Inferior parietal cortex (tissue), 1 donor: ENCODE measurements around the gene GGTA1.
"Not testable (repeated sequence)": the region's sequence is repeated elsewhere in the genome, so short reads cannot be mapped to it uniquely, and the experiment has no call there.

Source experiments
- DNase-seq: peaks from one replicate; pipeline ENCODE4 v3.0.0-alpha.2; 2016; ENCODE audit errors: extremely low spot score

GGTA1 gene

GRCh38 chr9:121499427-121500164, at the start of gene GGTA1:
Gene GGTA1, minus strand, starts transcription at chr9:121499844. Its CDS starts 31,922 bp downstream, at chr9:121467922.
- no peak for DNase-seq

GRCh38 chr9:121548666-121549065, 49.0 kb upstream of the GGTA1 start:
- no peak for DNase-seq

- DNase-seq, result peak; percentile 93
These were observed 46.3 kb upstream of the GGTA1 start for GRCh38 chr9:121545875-121546423.

GRCh38 chr9:121545150-121545874, 45.7 kb upstream of the GGTA1 start:
- DNase-seq, result no peak

- DNase-seq, result no peak
These were observed 42.4 kb upstream of the GGTA1 start for GRCh38 chr9:121542025-121542424.

GRCh38 chr9:121541256-121541655, 41.6 kb upstream of the GGTA1 start:
- no peak for DNase-seq

- DNase-seq, result no peak
These were observed 38.6 kb upstream of the GGTA1 start for GRCh38 chr9:121538221-121538620.

- peak; percentile 51 for DNase-seq
These were observed 37.6 kb upstream of the GGTA1 start for GRCh38 chr9:121537283-121537682.

- DNase-seq, result no peak
These were observed 33.2 kb upstream of the GGTA1 start for GRCh38 chr9:121532881-121533280.

GRCh38 chr9:121529237-121529987, 29.8 kb upstream of the GGTA1 start:
- peak; percentile 25 for DNase-seq

- DNase-seq, result no peak
These were observed 29.0 kb upstream of the GGTA1 start for GRCh38 chr9:121528642-121529041.

GRCh38 chr9:121527371-121527770, 27.7 kb upstream of the GGTA1 start:
- no peak for DNase-seq

- not testable (repeated sequence) for DNase-seq
These were observed 20.0 kb upstream of the GGTA1 start for GRCh38 chr9:121519688-121520087.

- no peak for DNase-seq
These were observed 19.0 kb upstream of the GGTA1 start for GRCh38 chr9:121518634-121519033.

- DNase-seq, result not testable (repeated sequence)
These were observed 13.5 kb upstream of the GGTA1 start for GRCh38 chr9:121513166-121513565.

GRCh38 chr9:121510766-121511550, 11.3 kb upstream of the GGTA1 start:
- no peak for DNase-seq

- no peak for DNase-seq
These were observed 9.5 kb upstream of the GGTA1 start for GRCh38 chr9:121509180-121509579.

- no peak for DNase-seq
These were observed 8.8 kb upstream of the GGTA1 start for GRCh38 chr9:121508415-121508814.

GRCh38 chr9:121505903-121506735, 6.5 kb upstream of the GGTA1 start:
- no peak for DNase-seq

GRCh38 chr9:121503444-121503843, 3.8 kb upstream of the GGTA1 start:
- no peak for DNase-seq

GRCh38 chr9:121500165-121500478, 478 bp upstream of the GGTA1 start:
- no peak for DNase-seq
